ENCODE data around the gene ZBED3.

DNA sequence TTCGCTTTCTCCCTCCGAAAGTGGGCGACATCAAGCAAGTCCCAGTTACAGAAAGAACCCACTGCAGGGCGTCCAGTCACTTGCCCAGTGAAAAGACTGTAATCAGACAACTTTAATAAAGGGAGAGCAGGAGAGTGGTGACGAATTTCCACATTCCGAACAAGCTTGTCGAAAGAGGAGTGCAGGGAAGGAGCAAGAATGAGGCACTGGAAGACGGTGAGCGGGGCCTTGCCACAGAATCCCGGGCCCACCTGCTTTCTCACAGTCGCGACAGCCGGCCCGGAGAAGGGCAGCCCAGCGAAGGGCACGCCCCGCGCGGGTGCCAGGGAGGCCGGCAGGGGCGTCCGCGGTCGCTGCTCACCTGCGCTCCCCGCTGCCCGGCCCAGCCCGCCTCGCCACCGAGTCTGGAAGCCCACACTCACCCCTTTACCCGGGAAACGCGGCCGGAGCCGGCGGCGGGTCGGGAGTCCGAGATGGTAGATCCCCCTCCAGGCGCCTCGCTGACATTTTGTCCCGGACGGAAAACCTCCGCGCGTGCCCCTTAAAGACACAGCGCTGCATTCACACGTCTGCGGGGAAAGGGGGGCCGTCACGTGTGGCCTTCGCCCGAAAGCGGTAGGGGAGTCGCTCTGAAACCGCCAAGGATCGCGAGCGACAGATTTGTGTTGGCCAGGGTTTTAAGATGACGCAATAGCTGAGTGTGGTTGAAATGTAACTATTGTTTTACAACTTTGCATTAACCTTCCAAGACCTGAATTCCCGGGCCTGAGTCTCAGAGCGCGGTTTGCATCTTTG lies at the start of gene ZBED3:
- TF ChIP-seq, protein P1, sequence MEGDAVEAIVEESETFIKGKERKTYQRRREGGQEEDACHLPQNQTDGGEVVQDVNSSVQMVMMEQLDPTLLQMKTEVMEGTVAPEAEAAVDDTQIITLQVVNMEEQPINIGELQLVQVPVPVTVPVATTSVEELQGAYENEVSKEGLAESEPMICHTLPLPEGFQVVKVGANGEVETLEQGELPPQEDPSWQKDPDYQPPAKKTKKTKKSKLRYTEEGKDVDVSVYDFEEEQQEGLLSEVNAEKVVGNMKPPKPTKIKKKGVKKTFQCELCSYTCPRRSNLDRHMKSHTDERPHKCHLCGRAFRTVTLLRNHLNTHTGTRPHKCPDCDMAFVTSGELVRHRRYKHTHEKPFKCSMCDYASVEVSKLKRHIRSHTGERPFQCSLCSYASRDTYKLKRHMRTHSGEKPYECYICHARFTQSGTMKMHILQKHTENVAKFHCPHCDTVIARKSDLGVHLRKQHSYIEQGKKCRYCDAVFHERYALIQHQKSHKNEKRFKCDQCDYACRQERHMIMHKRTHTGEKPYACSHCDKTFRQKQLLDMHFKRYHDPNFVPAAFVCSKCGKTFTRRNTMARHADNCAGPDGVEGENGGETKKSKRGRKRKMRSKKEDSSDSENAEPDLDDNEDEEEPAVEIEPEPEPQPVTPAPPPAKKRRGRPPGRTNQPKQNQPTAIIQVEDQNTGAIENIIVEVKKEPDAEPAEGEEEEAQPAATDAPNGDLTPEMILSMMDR (IDR thresholded peaks at IDR 0.05; ENCODE audit: insufficient read depth, low read depth, low read length) = no peak
- TF ChIP-seq EZH2 (IDR thresholded peaks at IDR 0.05; ENCODE audit: insufficient read depth, low read length) = no peak
